ENCODE data around the gene ZNF580. TPM values are rescaled to one million over a fixed set of nuclear protein-coding genes. Genes with fewer than 3 reads are reported as not detected.

ZNF580 gene
- total RNA-seq (2014; rRNA removed; shearing (Covaris generic)), result 6.5 and 6.9 TPM in 2 replicates

- H3K36me3 ChIP-seq, result peaks cover 39% of the 10 kb centered on the region
- DNase-seq (ENCODE audit: low read depth in 1 of 2, low spot score in 2 of 2), result peak; percentile 78 to 88
Observed at GRCh38 chr19:55640577-55641425, at the start of gene ZNF580. ZNF580 (plus strand) TSS chr19:55641002; CDS start chr19:55642509, 1,507 bp downstream.

GRCh38 chr19:55591555-55591954 is 49.2 kb upstream of the ZNF580 start:
- Histone ChIP-seq H3K27ac (no peak overlapping the region), H3K36me3 (peaks cover 31% of the 10 kb centered on the region), H3K9me3 (replicated peaks) (no peaks in the 10 kb centered on the region), H3K4me3 (no peak overlapping the region), H3K4me1 (replicated peaks) (peaks cover 9% of the 10 kb centered on the region), H3K27me3 (replicated peaks) (no peaks in the 10 kb centered on the region)
- DNase-seq (ENCODE audit: low read depth in 1 of 2, low spot score in 2 of 2), result no peak

More at GRCh38 chr19:55640577-55641425, at the start of gene ZNF580:
- no peaks in the 10 kb centered on the region for H3K9me3 ChIP-seq (replicated peaks)
- no peaks in the 10 kb centered on the region for H3K27me3 ChIP-seq (replicated peaks)
- H3K4me1 ChIP-seq (replicated peaks), result peaks cover 43% of the 10 kb centered on the region
- peak within 1 kb of the TSS; percentile 63 for H3K4me3 ChIP-seq
- peak within 1 kb of the TSS; percentile 73 for H3K27ac ChIP-seq

DNA sequence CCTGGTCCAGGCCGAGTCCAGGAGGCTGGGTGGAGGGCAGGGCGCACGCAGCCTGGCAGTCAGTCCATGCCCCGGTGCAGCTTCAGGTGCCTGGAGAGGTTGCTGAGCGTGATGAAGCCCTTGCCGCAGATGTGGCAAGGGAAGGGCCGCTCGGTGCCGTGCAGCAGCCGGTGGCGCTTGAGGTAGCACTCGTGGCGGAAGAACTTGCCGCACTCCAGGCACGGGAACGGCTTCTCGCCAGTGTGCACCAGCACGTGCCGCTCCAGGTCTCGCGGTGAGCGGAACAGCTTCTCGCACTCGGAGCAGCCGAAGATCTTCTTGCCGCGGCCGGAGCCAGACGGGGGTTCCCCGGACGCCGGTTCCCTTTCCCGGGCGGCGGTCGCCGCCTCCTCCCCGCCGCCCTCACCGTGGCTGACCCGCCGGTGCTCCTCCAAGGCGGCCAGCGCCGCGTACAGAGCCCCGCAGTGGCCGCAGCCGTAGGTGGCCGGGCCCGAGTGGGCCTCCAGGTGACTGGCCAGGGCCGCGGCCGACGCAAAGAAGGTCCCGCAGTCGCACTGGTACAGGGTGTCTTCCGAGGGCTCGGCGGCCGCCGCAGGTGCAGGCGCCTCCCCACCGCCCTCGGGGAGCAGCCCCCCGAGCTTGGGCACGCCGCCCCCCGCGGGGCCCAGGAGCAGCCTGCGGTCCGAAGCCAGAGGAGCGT is 48.3 kb upstream of the ZNF580 start:
- Histone ChIP-seq H3K4me1 (replicated peaks) (no peaks in the 10 kb centered on the region), H3K36me3 (peaks cover 41% of the 10 kb centered on the region), H3K27me3 (replicated peaks) (no peaks in the 10 kb centered on the region), H3K9me3 (replicated peaks) (no peaks in the 10 kb centered on the region), H3K4me3 (no peak overlapping the region), H3K27ac (no peak overlapping the region)
- no peak for DNase-seq (ENCODE audit: low read depth in 1 of 2, low spot score in 2 of 2)

- Histone ChIP-seq H3K36me3 (peaks cover 48% of the 10 kb centered on the region), H3K27me3 (replicated peaks) (no peaks in the 10 kb centered on the region), H3K27ac (no peak overlapping the region), H3K4me3 (no peak overlapping the region), H3K4me1 (replicated peaks) (no peaks in the 10 kb centered on the region), H3K9me3 (replicated peaks) (no peaks in the 10 kb centered on the region)
- no peak for DNase-seq (ENCODE audit: low read depth in 1 of 2, low spot score in 2 of 2)
Observed at GRCh38 chr19:55593096-55593772, 47.6 kb upstream of the ZNF580 start.

- H3K36me3 ChIP-seq, result peaks cover 50% of the 10 kb centered on the region
- H3K27me3 ChIP-seq (replicated peaks), result no peaks in the 10 kb centered on the region
- no peaks in the 10 kb centered on the region for H3K9me3 ChIP-seq (replicated peaks)
- no peaks in the 10 kb centered on the region for H3K4me1 ChIP-seq (replicated peaks)
- no peak overlapping the region for H3K4me3 ChIP-seq
- DNase-seq (ENCODE audit: low read depth in 1 of 2, low spot score in 2 of 2), result no peak
- H3K27ac ChIP-seq, result no peak overlapping the region
Observed at GRCh38 chr19:55594996-55595545, 45.7 kb upstream of the ZNF580 start.

- Histone ChIP-seq H3K36me3 (peaks cover 50% of the 10 kb centered on the region), H3K4me3 (no peak overlapping the region), H3K27me3 (replicated peaks) (no peaks in the 10 kb centered on the region), H3K27ac (no peak overlapping the region), H3K9me3 (replicated peaks) (no peaks in the 10 kb centered on the region), H3K4me1 (replicated peaks) (peaks cover 5% of the 10 kb centered on the region)
- DNase-seq (ENCODE audit: low read depth in 1 of 2, low spot score in 2 of 2), result no peak
Observed at GRCh38 chr19:55596304-55596703, 44.5 kb upstream of the ZNF580 start.

GRCh38 chr19:55597501-55597921 is 43.3 kb upstream of the ZNF580 start:
- no peaks in the 10 kb centered on the region for H3K27me3 ChIP-seq (replicated peaks)
- H3K27ac ChIP-seq, result no peak overlapping the region
- DNase-seq (ENCODE audit: low read depth in 1 of 2, low spot score in 2 of 2), result no peak
- H3K4me1 ChIP-seq (replicated peaks), result peaks cover 5% of the 10 kb centered on the region
- peaks cover 45% of the 10 kb centered on the region for H3K36me3 ChIP-seq
- H3K9me3 ChIP-seq (replicated peaks), result no peaks in the 10 kb centered on the region
- H3K4me3 ChIP-seq, result no peak overlapping the region

- Histone ChIP-seq H3K27ac (no peak overlapping the region), H3K9me3 (replicated peaks) (no peaks in the 10 kb centered on the region)
- DNase-seq (ENCODE audit: low read depth in 1 of 2, low spot score in 2 of 2), result no peak
Observed at GRCh38 chr19:55598034-55598433, 42.8 kb upstream of the ZNF580 start.

GRCh38 chr19:55598719-55599467 is 41.9 kb upstream of the ZNF580 start:
- Histone ChIP-seq H3K9me3 (replicated peaks) (no peaks in the 10 kb centered on the region), H3K27ac (peak overlapping the region; percentile 93), H3K4me1 (replicated peaks) (peaks cover 5% of the 10 kb centered on the region), H3K27me3 (replicated peaks) (no peaks in the 10 kb centered on the region), H3K4me3 (peak overlapping the region; percentile 64), H3K36me3 (peaks cover 39% of the 10 kb centered on the region)
- peak; percentile 96 to 99 for DNase-seq (ENCODE audit: low read depth in 1 of 2, low spot score in 2 of 2)

More at GRCh38 chr19:55598034-55598433, 42.8 kb upstream of the ZNF580 start:
- no peaks in the 10 kb centered on the region for H3K27me3 ChIP-seq (replicated peaks)
- H3K4me3 ChIP-seq, result no peak overlapping the region
- peaks cover 5% of the 10 kb centered on the region for H3K4me1 ChIP-seq (replicated peaks)
- peaks cover 43% of the 10 kb centered on the region for H3K36me3 ChIP-seq

GRCh38 chr19:55599468-55599841 is 41.3 kb upstream of the ZNF580 start, which contains the start of gene FIZ1:
FIZ1 (minus strand) TSS chr19:55599517; CDS start chr19:55597865, 1,652 bp downstream.
- peak; percentile 98 to 100 for DNase-seq (ENCODE audit: low read depth in 1 of 2, low spot score in 2 of 2)
- peaks cover 9% of the 10 kb centered on the region for H3K4me1 ChIP-seq (replicated peaks)
- H3K36me3 ChIP-seq, result peaks cover 39% of the 10 kb centered on the region
- no peaks in the 10 kb centered on the region for H3K9me3 ChIP-seq (replicated peaks)
- H3K27ac ChIP-seq, result peak within 1 kb of the TSS; percentile 93
- H3K27me3 ChIP-seq (replicated peaks), result no peaks in the 10 kb centered on the region
- H3K4me3 ChIP-seq, result peak within 1 kb of the TSS; percentile 64

DNA sequence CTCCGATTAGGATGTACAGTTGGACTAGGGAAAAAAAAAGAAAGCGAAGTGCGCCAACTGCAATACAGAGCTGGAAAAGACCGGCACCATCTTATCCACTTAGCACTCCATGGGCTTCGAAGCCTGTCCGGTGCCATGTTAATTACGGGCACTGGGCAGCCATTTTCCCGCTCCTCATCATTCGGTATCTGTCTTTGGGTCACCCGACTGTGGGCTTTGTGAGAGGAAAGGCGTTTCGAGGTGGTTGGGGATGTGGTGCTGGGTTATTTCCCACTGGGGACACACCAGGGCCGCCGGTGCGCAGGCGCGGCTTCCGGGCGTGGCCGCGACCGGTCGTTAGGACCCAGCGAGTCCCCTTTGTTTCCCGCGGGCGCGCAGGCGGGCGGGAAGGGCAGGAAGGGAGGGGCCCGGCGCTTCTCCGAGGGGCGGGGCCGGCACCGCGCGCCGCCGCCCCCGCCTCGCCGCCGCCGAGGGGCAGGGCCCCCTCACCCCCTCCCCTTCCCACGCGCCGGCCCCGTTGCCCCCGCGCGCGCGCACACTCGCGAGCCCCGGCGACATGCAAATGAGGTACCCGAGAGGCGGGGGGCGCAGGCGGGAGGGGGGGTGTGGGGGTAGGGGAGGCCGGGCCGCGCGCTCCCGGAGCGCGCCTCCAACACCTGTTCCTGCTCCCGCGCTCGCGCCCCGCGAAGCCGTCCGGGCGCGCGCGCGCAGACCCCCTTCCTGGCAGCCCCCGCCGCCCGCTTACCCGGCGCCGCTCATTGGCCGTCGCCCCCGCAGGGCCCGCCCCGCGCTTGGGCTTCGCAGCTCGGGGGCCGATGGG is 40.8 kb upstream of the ZNF580 start, which contains the start of gene ZNF524:
Gene ZNF524, plus strand, starts transcription at position 447 of the 820 bp plus-strand sequence. CDS start 1,825 bp downstream, outside the sequence.
- Histone ChIP-seq H3K36me3 (peaks cover 34% of the 10 kb centered on the region), H3K4me3 (peak within 1 kb of the TSS; percentile 64), H3K27ac (peak within 1 kb of the TSS; percentile 93), H3K9me3 (replicated peaks) (no peaks in the 10 kb centered on the region), H3K4me1 (replicated peaks) (peaks cover 13% of the 10 kb centered on the region), H3K27me3 (replicated peaks) (no peaks in the 10 kb centered on the region)
- DNase-seq (ENCODE audit: low read depth in 1 of 2, low spot score in 2 of 2), result peak; percentile 86 to 99

DNA sequence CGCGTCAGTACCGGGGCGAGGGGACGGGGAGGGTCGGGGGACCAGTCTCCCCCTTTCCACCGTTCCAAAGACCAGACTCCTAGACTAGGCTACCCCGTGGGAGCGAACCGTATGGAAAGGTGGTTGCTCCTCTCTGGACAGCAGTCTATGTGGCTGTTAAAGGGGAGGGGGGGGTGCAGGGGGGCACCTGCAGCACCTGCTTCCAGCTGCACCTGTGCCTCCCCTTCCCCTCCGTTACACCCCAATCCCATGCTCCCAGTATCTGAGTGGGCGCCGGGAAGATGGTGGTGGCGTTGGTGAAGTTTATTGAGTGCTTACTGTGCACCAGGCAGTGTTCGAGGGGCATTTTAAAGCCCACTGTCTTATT is 40.2 kb upstream of the ZNF580 start:
- Histone ChIP-seq H3K36me3 (peaks cover 28% of the 10 kb centered on the region), H3K27me3 (replicated peaks) (no peaks in the 10 kb centered on the region), H3K9me3 (replicated peaks) (no peaks in the 10 kb centered on the region), H3K27ac (no peak overlapping the region), H3K4me1 (replicated peaks) (peaks cover 13% of the 10 kb centered on the region), H3K4me3 (peak overlapping the region; percentile 64)
- no peak for DNase-seq (ENCODE audit: low read depth in 1 of 2, low spot score in 2 of 2)
